ENCODE measurements around the gene PTPRN2.

GRCh38 chr7:157514746-157515145 is 1072.9 kb downstream of the PTPRN2 start:
- TF ChIP-seq ETS2 (tag; IDR thresholded peaks at IDR 0.05; ENCODE audit: borderline replicate concordance, poor library complexity, severe bottlenecking) (no peak), ATF1 (CRISPR knock-in tag; IDR thresholded peaks at IDR 0.05) (no peak), ATF1 (tag; IDR thresholded peaks at IDR 0.05) (no peak), NR3C1 (CRISPR knock-in tag; IDR thresholded peaks at IDR 0.05) (no peak), CTCF (IDR thresholded peaks at IDR 0.05 in 2 of 3, conservative IDR thresholded peaks at IDR 0.05 in 1 of 3; ENCODE audit: insufficient read depth in 2 of 3, low read depth in 1 of 3, low read length in 3 of 3) (no peak)
